HG03066 (cell line): ENCODE results near the gene HRNR.
"Not testable (repeated sequence)": the region's sequence is repeated elsewhere in the genome, so short reads cannot be mapped to it uniquely, and the experiment has no call there.

Source experiments
- ATAC-seq: cut with Tn5 transposase; IDR thresholded peaks from one replicate; pipeline ENCODE4 v1.9.1; 2021; ENCODE audit warnings: low read depth; ENCODE audit not compliant: unreplicated experiment

HRNR gene

DNA sequence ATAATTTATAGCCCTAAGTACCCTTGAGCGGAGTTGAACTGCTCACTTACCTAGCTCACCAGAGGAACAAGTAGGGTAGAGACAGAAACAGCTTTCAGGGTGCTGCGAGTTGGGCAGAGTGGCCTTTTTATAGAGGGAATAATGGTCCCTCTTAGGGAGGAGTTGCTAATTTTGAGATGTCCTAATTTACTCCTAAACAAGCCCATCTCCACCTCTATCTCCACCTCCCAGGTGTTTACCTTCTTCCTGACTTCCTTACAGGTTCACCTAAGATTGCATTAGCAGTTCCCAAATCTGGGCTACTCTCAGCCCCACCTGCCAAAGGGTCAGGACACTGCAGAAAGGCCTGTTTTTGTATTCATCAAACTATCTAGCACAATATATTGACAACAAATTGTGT lies at the start of gene HRNR:
Gene HRNR (minus strand): TSS at position 101 of the 400 bp plus-strand sequence. CDS start 940 bp downstream, outside the sequence.
- no peak for ATAC-seq

DNA sequence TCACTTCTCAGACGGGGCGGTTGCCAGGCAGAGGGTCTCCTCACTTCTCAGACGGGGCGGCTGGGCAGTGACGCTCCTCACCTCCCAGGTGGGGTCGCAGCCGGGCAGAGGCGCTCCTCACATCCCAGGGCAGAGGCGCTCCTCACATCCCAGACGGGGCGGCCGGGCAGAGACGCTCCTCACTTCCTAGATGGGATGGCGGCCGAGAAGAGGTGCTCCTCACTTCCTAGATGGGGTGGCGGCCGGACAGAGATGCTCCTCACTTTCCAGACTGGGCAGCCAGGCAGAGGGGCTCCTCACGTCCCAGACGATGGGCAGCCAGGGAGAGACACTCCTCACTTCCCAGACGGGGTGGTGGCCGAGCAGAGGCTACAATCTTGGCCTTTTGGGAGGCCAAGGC lies 32.4 kb upstream of the HRNR start:
- not testable (repeated sequence) for ATAC-seq

- ATAC-seq: no peak
Measured at GRCh38 chr1:152252157-152252556, 28.2 kb upstream of the HRNR start.

DNA sequence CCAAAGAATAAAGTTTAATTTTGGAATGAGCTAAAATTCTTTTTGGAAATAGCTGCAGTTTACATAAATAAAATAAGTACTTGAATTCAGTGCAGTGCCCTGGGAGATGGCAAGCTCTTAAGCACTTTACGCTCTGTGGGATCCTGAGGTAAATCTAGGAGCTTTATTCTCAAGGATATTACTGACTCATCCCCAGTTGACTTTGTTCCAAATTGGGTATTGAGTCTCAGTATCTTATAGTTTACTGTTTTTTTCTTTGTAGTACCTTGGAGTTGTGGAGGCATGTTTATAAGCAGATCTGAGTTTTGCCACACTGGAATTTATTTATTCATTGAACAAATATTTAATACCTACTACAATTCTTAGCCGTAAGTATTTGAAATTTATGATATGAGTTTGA lies 27.4 kb upstream of the HRNR start:
- no peak for ATAC-seq

DNA sequence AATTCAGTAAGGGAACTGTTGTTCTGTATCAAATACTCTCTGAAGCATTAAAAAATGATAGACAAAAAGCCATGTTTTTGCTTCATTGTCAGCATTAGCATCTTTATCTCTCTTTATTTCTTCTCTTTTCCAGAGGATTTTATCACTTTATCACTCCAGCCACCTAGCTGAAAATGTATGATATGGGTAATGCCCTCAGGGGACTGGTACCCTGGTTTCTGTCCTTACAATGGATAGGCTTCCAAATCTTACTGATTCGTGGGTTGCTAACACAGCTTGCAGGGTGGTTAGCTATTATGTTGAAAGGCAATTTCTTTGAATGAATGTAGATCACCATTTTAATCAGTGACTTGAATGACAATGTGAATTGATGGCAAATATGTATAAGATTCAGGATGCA lies 23.3 kb upstream of the HRNR start:
- ATAC-seq: no peak

DNA sequence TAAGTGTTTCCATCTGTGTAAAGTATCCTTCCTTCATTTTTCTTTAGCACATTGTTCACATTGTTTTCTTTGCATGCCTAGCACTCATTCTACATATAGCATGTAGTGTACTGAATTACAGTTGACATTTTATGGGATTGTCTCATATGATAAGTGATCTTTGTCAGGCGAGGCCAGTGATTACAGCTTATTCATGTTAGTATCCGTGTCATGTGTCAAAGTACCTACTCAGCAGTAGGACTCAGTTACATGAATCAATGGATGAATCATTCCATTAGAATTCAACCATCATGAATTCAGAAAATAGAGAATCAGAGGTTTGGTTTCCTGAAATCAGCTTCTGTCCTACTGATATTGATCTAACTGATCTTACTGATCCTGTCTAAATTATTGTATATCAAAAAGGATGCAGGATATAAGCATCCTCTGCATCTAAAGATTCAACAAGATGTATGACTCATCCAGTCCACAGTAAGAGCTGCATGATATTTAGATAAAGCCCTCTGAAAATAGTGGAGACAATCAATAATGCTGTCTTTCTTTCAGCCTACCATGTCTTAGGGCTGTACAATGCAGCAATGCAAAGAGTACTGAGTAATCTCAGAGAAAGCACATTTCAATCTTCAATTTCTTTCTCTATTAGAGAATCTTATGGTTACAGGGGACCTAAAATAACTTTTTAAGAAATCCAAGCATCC lies 20.7 kb upstream of the HRNR start:
- no peak for ATAC-seq

DNA sequence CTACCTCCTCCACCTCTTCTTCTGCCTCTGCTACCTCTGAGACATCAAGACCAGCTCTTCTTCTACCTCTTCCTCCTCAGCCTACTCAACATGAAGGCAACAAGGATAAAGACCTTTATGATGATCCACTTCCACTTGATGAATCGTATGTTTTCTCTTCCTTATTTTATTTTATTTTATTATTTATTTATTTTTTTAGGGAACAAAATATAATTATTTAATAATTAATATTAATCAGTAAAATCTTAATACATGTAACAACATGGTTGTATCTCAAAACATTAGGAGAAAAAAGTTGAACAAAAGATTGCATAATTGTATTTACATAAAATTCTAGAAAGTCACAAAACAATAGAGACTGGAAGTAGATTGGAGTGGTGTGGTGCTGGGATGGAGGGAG lies 13.1 kb upstream of the HRNR start:
- ATAC-seq: no peak

GRCh38 chr1:152228831-152229230 lies 4.8 kb upstream of the HRNR start:
- no peak for ATAC-seq

DNA sequence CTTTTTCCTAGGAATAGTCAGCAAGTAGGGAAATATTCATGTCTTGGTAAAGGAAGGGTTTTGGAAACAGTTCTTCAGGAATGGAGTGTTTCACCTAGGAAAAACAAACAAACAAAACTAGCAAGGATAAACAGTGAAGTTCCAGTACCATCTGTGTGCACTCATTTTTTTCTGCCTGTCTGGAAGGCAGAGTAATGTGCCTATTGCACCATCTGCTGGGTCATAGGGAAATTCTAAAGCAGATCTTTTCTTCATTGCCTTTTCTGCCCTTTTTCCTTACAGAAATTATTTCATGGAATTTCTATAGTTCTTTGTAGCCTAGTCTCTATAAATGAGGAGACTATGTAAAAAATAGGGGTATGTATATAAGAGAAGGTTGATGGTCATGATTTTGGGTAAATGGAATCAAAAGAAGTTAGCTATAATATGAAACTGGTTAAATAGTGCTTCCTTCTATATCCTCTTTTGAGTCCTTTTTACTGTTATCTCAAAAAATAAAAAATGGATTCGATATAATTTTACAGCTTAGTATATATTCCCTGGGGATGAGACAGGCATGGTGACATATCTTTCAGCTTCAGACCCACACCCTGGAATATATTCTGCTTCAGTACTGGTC lies 3.4 kb upstream of the HRNR start:
- ATAC-seq: no peak

DNA sequence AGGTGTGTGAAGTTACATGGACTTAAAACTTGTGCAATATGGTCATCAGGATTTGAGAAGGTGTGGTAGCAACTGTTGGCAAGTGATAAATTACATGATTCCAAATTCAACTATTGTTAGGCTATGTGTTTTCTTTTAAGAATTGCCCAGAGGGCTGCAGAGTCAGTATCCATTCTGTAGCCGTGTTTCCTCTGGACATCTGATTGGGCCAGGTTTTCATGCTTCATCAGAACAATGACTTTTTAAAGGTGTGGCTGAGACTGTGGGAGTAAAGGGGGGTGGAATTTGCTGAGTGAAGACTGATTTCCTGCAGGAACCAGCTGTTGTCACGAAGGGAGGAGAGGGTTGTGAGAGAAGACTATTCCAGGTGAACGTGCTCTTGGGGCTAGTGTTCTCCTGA lies 1.7 kb upstream of the HRNR start:
- no peak for ATAC-seq

DNA sequence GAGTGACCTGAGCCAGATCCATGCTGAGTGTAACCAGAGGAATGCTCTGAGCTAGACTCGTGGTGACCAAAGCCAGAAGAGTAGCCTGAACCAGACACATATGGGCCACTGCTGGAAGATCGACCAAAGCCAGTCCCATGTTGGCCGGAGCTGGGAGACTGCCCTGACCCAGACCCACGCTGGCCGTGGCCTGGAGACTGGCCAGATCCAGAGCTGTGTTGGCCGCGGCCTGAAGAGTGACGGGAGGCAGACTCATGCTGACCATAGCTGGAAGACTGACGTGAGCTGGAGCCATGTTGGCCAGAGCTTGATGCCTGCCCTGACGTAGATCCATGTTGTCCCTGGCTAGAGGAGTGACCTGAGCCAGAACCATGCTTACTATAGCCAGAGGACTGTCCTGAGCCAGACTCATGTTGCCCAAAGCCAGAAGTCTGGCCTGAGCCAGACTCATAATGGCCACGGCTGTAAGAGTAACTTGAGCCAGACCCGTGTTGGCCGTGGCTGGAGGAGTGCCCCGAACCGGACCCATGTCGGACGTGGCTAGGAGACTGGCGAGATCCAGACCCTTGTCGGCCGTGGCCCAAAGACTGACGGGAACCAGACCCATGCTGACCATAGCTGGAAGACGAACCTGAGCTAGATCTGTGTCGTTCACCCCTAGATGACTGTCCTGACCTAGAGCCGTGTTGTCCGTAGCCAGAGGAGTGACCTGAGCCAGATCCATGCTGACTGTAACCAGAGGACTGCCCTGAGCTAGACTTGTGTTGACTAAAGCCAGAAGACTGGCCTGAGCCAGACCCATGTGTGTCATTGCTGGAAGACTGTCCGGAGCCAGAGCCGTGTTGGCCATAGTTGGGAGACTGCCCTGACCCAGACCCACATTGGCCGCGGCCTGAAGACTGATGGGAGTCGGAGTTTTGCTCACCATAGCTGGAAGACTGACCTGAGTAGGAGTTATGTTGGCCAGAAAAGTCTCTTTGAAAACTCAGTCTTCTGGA lies 3.5 kb downstream of the HRNR start:
- ATAC-seq: no peak

DNA sequence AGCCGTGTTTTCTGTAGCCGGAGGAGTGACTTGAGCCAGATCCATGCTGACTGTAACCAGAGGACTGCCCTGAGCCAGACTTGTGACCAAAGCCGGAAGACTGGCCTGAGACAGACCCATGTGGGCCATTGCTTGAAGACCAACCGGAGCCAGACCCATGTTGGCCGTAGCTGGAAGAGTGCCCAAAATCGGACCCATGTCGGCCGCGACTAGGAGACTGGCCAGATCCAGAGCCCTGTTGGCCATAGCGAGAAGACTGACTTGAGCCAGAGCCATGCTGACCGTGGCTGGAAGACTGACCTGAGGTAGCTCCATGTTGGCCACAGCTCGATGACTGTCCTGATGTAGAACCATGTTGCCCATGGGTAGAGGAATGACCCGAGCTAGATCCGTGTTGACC lies 4.6 kb downstream of the HRNR start:
- ATAC-seq: not testable (repeated sequence)

- no peak for ATAC-seq
Measured at GRCh38 chr1:152218762-152219436, 5.1 kb downstream of the HRNR start.

- not testable (repeated sequence) for ATAC-seq
Measured at GRCh38 chr1:152215604-152216003, 8.4 kb downstream of the HRNR start.

GRCh38 chr1:152214911-152215310 lies 9.1 kb downstream of the HRNR start:
- ATAC-seq: not testable (repeated sequence)

DNA sequence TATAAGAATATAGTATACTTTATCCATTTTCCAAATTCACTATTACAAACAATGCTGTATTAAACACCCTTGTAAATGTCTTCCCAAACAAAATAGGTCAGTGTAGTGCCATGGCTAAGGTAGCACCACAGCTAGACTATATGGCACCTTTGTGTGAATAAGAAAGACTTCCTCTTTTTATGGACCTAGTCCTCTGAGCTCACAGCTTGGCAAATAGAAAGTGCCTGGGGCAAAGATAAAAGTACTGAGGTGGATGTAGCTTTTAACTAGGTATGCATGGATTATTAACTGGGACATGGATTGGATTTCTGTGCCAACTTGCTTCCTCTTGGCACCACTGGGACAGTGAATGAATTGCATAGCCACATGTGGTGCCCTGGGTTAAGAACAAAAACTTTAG lies 25.0 kb downstream of the HRNR start:
- no peak for ATAC-seq

- ATAC-seq: no peak
Measured at GRCh38 chr1:152197361-152197941, 26.5 kb downstream of the HRNR start.

DNA sequence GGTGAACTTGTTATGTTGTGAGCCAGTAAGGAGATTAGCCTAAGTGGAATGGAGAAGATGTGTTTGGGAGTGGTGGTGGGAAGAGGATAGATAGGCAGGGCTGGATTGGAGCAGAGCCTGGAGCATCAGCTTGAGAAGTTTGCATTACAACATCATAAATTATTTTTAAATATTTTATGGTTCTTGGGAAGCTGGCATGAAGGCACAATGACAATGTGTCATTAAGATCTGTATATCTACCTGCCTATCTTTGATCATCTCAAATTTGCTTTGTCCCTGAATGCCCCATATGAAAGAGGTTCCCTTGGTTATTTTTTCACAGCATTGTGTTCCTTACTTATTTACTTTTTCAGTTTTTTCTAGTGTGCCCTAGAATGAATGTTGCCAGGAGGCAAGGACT lies 32.3 kb downstream of the HRNR start:
- no peak for ATAC-seq

DNA sequence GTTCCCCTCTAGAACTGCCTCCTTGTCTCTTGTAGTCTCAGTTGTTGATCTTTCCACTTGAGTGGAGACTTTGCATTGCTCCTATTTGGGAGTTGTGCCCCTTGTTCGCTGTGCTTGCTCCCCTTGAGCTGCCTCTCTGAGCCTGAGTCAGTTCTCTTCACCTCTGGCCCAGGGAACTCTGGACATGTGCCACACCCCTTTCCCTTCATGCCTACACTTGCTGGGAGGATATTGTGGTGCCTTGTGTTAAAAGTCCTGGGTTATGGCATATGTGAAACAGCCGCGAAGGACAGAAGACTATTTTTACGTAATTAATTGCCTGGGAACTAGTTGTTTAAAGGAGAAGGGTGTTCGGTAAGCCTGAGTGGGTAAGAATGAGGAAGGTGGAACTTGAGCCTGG lies 32.7 kb downstream of the HRNR start:
- ATAC-seq: no peak

DNA sequence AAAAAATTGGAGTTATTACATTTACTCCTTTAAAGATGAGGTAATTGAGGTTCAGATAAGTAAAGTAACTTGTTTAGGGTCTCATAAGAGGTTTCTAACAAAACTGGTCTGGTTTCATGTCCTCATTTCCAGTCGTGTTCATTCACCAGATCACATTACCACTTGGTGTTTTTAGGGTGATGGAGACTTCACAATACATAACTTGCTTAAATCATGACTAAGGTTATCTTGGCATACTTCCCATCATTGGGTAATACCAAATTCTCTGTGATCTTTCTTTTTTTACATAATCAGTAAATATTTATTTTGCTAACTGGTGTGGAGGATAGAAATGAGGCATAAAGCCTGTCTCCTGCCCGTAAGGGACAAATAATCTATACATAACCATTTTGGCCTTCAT lies 33.4 kb downstream of the HRNR start:
- ATAC-seq: no peak
